HL-60/S4 (cell line): ENCODE measurements around the gene CUBN.

Experiments
- in situ Hi-C: fragments of 300-500 bp; cut with MboI; formaldehyde crosslinking; loops from 2 replicates; pipeline ENCODE4 v1.14.3; 2022; ENCODE audit warnings: low sequenced_read_pairs

The CUBN gene

DNA sequence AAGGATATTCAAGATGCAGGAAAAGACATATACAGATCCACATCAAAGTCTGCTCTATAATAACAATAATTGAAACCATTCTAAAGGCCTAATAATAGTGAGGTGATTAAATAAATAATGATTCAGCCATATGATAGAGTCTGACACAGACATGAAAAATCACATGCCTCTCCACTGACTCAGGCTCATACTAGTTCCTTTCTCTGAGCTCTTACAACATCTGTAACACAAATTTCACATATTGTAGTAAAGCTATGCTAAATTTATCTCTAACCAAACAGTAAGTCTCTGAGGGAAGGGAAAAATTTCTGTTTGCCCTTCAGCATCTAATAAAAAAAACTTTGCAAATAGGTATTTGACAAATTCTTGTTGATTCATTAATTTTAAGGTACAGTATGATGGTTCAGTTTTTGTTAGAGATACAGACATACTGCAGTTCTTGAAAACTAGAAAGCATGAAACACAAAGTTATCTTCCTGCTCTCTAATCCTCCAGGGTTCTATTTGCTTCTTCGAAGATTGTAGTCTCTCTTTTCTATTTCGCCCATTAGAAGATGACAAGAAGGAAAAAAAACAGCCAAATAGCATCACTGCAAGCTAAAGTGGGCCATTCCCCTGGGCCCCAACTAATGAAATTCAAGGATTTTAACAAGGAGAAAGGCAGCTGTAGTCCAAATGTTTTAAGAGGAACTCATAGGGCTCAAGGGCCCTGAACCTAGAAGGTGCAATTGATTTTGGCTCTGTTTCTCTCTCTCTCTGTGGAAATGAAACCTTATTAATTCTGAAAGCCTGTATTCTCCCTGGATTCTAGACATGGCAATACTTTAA, 53.9 kb downstream of the CUBN start:
- in situ Hi-C loops: no loop called here

DNA sequence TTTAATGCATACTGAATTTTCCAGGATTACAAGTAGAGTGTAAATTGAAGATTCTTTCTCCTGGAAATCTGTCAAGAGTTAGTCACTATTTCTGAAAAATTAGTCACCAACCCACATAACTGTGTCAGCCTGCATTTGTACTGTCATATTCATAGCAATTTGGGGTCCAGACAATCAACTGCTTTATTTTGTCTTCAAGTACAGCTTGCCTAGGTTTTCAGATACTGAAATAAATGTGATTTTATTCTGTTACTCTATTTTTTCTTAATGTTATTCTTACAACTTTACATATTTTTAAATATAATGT, 55.1 kb downstream of the CUBN start:
- in situ Hi-C loops: no loop called here

DNA sequence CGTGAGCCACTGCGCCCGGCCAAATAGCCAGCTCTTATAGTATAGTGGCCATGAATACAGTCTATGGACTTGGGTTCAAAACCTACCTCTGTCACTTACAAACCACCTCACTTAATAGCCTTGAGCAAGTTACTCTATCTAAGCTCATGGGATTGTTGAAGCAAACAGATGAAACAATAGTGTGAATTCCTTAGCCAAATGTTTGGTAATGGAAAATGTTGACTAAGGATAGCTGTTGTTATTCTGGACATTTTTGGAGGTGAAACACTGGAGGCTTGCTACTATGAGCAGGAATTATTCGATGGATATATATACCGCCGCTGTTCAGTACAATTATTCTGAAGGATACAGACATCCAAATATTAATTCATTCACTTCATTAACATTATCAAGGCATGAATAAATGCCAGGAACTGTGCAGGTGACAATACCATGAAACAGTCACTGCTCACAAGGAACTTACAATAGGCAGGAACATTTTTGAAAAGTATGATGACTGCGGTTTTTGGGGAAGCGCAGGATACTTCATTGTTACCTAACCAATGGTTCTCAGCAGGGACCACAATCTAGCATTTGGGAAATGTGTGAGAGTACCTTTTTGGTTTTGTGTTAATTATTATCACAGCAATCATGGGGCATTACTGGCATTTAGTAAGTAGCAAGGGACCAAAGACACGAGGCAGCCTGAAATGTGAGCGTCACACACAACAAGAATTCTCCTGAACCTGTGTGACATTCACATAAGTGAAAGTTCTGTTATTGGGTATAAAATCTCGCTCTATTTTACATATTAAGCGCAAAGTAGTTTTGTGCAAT, 55.7 kb downstream of the CUBN start:
- in situ Hi-C loops: no loop called here

DNA sequence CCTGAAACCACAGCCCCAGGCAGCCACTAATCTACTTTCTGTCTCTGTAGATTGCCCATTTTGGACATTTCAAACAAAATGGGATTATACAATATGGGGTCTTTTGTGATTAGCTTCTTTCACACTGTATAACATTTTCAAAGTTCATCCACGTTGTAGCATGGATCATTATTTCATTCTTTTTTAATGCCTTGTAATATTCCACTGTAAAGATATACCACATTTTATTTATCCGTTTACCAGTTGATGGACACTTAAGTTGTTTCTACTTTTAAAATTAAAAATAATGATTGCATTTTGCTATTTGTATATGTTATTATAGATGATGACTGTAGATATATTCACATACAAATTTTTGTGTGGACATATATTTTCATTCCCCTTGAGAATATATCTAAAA, 60.7 kb downstream of the CUBN start:
- in situ Hi-C loops: no loop called here

DNA sequence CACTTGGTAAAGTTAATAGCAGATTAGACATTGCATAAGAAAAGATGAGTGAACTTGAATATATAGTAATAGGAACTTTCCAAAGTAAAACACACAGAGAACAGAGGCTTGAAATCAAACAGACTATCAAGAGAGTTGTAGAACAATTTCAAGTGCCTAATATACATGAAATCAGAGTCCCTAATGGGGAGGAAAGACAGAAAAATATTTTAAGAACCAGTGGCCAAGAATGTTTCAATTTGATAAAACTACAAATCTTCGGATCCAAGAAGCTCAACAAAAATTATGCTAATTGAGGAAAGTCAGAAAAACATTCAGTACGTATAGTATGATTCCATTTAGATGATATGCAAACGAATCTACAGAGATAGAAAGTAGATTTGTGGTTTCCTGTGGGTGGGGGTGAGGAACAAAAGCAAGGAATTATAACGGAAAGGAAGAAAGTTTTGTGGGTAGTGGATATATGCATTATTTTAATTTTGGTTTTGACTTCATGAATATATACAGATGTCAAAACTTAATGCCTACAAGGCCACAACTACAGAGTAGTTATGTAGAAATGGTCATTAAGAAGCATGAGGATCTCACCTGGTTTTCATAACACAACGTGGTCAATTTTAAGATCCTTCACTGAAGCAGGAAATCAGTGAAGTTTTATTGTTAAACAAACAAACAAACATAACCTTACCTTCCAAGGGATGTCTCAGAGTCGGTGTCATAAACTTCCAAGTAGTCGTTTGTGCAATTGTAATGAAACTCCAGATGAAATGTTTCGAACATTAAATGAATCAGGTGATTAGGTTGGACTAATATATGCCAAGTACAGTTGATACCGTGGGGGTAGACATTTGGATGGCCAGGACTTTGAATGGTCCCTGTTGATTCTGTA, 62.0 kb downstream of the CUBN start:
- in situ Hi-C loops: no loop called here

DNA sequence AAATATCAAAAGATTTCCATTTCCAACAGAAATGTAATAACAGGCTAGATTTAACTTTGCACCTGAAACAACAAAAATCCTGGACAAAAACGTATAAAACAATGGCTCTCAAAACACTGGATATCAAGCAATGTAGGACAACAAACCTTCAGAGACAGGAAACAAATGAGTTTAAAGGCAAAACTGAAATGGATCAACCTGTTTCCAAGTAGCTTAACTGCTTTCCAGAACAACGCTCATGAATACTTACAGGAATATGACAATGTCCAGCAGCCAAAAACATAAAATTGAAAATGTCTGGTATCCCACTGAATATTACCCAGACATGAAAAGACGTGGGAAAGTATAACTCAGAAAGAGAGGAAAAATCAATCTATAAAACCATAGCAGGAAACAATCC, 62.8 kb downstream of the CUBN start:
- in situ Hi-C loops: no loop called here

DNA sequence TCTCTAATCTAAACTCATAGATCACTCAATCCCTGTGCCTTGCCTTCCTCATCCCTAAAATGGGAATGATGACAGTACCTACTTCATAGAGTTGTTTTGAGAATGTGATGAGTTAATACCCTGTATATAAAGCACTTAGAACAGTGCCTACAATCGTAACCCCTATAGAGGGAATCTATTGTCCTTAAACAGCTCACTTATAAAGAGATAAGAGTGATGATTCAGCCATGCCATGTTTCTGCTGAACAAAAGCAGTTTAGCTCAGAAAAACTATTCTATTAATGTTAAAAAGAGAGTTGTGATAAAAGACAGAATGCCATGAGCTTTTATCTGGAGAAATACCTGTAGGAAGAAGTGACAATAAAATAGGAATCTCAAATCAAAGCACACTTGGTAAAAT, 63.6 kb downstream of the CUBN start:
- in situ Hi-C loops: no loop called here

DNA sequence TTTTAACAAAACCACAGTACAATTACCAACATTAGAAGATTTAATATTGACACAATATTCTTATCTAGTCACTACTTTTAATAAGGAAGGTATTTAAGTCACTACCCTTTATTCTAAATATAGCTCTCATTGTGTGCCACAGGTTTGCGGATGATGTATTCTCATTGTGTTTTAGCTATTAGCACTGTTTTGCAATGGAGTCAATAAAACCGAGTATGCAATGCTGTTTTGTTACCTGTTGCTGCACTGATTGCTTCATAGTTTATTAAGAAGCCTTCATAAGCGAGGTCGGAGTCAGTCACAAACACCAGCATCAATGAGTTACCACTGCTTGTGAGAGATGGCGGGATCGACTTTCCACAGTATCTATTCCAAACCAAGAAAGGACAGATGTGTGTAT, 64.3 kb downstream of the CUBN start:
- in situ Hi-C loops: no loop called here

DNA sequence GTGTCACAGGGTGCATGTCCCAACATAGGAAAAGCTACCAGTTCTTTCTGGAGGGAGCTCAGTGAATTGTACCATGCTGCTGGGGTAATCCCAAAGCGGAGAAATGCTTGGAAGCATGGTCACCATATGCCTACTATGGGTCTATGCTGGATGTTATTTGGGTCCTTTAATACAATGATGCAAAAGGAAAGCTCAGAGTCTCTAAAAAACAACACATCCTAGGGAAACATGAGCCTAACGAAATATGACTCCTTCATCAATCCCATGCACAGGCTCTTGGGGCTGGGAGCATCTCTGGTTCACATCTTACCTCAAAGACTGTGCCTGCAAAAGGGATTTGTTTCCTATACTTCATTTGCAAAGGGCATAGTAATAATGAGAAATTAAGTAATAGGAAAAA, 65.2 kb downstream of the CUBN start:
- in situ Hi-C loops: no loop called here

DNA sequence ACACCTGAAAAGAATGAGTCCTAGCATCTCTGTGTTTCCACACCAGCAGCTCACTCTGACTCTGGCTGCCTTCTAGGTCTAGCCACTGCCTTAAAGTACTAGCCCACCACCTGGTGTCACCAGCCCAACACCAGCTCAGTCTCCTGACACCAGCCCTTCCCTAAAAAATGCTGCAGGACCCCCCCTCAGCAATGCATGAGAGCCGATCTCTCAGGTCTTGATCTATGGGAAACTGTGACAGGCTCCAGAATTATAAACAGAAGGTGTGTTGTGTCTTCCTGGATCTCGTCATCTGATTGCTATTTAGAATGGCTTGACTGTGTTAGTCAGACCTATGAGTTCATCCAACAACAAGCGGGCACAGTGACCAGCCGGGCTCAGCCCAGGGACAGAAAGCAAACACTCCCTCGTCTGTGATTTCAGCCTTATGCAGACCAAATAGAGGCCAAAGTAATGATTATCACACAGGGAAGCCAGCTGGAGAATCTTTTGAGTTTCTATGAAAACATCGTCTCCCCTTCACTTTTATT, 66.6 kb downstream of the CUBN start:
- in situ Hi-C loops: no loop called here

DNA sequence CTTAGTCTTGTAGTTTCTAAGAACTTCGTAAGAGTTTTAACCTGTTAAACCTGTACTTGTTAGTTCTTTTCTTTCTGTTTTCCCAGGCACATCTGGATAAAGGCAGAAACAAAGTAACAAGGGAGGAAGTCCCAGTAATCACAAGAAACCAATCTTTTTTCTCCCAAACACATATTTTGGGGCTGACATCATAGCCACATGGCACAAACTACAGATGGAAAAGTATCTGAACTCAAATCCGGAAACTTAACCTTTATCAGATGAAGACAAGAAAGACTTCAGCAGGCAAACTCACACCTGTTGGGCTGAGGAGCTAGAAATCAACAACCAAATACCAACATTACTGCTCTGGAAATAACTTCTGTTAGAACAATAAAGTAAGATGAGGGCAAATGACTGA, 67.1 kb downstream of the CUBN start:
- in situ Hi-C loops: no loop called here

DNA sequence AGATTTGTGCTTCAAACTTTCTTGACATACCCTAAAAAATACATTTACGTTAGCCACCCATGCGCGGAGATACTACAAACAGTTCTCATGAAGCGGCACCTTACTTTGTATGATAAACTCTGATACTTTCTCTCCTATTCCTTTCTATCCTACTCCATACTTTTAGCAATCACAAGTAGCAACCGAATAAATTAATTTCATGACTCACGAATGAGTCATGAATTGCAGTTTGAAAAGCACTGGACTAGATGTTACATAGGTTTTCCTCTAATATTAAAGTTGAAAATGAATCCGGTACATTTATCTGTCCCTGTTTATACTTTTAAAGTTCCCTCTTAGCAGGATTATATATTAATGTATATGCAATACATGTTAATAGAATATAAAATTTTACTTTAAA, 67.6 kb downstream of the CUBN start:
- in situ Hi-C loops: no loop called here

DNA sequence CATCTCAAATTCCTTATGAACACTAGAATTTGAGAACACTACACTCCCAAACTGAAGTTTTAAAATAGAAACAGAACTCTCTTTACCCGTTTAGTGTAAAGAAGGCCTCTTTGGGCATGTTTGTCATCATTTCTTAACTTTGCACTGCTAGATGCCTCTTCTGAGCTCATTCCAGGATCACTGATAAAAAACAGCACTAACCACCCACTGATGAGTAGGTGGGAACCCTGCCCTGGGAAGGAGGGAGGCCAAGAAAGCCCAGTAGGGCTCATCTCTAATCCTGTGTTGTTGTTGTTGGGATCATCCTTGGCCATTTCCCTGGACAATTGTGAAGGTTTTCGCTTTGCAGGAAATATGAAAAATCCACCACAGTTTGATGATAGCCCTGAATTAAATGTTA, 68.2 kb downstream of the CUBN start:
- in situ Hi-C loops: no loop called here

DNA sequence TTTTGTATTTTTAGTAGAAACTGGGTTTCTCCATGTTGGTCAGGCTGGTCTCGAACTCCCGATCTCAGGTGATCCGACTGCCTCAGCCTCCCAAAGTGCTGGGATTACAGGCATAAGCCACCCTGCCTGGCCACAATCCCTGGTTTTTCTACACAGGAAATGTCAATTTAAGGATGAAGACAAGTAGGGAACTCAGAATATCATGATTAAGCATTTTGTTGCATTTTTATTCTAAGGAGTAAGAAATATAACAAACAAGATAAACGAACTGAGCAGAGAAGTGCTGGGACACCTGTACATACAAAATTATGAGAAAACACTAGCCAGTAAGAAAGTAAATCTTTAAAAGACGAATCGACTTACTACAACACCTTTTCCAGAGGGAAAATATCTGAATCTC, 69.3 kb downstream of the CUBN start:
- in situ Hi-C loops: no loop called here

DNA sequence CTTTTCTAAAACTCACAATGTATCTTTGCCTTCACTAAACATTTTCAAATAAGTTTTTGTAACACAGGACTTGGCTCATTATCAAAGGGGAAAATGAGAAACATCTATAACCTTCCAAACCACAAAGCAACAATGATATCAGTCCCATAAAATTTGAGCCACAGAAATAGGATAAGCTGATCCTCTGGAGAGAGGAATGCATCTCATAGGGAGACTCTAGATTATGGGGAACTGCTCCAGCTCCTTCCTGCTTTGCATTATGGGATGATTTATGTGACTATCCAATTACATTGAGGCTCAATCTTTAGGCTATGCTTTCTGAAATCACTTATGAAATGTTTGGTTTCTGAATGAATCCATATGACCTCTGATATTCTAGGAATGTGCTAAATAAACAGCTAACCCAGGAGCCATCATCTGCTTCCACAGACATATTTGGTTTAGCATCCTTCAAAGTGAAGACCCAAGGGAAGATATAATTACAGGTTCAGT, 70.4 kb downstream of the CUBN start:
- in situ Hi-C loops: no loop called here

DNA sequence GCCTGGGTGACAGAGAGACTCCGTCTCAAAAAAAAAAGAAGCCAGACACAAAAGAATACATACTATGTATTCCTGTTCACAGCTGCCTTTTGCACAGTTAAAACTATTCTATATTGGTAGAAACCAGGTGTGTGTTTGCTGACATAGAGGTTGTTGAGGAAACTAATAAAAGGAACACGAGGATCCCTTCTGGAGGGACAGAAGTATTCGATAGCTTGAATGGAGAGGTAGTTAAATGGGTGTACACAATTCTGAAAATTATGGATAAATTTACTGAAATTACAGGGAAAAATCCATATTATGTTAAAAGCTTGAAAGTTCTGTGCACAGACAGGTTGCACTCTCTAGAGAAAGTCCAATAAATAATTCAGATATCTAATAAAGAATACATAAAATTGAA, 71.5 kb downstream of the CUBN start:
- in situ Hi-C loops: no loop called here

DNA sequence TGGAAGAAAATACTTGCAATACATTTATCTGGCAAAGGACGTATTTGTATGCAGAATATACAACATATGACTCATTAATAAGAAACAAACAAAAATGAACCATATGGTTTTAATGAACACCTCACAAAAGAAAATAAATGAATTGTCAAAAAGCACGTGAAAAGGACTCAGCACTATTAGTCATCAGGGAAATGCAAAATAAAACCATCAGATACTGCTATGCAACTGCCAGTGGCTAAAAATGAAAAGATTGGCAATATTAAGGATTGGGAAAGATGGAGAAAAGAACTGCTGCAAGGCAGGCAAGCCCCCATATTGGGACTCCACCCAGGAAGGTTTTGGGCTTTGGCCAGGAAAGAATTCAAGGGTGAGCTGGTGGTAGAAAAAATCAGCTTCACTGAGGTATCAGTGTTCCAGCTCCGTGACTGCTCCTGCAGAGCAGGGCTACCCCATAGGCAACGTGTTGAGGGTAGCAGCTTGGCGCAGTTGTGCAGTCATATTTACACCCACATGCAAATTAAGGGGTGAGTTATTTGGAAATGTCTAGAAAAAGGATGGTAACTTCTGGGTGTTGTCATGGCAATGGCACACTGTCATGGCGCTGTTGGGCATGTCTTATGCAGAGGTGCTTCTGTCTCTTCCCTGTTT, 72.7 kb downstream of the CUBN start:
- in situ Hi-C loops: no loop called here

DNA sequence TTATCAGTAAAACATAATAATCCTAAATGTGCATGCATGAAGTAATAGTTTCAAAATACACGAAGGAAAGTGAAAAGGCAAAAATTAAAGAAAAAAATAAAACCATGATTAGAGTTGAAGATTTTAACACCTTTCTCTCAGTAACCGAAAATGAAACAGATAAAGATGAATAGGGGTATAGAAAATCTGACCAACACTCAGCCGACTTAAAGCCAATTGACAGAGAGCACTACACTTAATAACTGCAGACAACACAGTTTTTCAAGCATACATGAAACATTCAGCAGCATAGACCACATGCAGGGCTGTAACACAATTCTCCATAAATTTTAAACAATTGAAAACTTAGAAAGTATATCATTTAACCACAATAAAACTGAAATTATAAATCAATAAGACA, 76.1 kb downstream of the CUBN start:
- in situ Hi-C loops: no loop called here

DNA sequence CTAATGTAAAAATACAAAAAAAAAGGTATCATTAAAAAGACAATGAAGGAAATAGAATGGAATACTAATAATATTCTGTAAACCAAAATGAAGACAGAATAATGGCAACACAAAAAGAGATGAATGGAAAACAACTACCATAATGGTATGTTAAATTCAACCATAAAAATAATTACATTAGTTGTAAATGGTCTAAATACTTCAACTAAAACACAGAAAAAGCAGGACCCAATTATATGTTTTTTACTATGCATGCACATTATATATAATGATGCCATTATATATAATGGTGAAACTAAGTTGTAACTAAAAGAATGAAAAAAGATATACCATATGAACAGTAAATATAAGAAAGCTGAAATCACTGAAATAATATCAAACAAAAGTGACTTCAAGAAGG, 76.5 kb downstream of the CUBN start:
- in situ Hi-C loops: no loop called here

DNA sequence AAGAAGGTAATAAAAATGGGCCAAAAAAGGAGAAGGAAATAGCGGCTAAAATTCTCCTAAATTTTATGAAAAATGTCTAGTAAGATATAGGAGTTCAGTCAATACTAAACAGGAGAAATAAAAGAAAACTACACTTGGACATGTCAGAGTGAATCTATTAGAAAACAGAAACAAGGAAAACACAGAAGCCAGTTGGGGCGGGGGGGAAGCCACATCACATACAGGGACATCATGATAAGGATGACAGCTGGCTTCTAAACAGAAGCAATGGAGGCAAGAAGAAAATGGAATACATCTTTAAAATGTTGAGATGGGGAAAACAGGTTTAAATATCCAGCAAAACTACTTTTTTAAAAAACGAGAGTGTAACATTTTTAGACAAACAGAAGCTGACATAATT, 77.8 kb downstream of the CUBN start:
- in situ Hi-C loops: no loop called here

DNA sequence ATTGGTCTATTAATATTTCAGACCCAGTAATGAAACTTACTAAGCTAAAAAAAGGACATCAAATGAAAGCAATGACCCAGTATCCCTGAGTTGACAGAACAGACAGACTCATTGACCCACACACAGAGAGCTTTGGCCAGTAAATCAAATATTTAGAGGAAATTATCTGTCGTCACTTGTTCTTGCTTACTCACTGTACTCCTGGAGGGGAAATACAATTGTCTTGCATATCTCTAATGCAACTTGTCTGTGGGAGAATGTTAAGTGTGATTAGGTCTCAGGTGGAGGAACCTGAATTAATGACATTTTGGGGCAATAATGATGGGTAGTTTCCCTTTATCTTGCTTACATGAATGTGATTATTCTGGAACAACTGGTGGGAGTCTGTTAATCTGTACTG, 80.4 kb downstream of the CUBN start:
- in situ Hi-C loops: no loop called here
